GM18861 (cell line): ENCODE measurements around the gene BCL2L13.

Experiments
- ATAC-seq: cut with Tn5 transposase; IDR thresholded peaks from one replicate; pipeline ENCODE4 v1.9.1; 2021; ENCODE audit not compliant: unreplicated experiment

Gene BCL2L13

GRCh38 chr22:17726006-17726927 is 87.7 kb downstream of the BCL2L13 start:
- no peak for ATAC-seq

- ATAC-seq, result no peak
Observed at GRCh38 chr22:17726928-17727897, 88.7 kb downstream of the BCL2L13 start.

GRCh38 chr22:17728786-17729185 is 90.2 kb downstream of the BCL2L13 start:
- ATAC-seq, result no peak

GRCh38 chr22:17729561-17729960 is 91.0 kb downstream of the BCL2L13 start:
- ATAC-seq, result no peak

GRCh38 chr22:17732251-17732854 is 93.8 kb downstream of the BCL2L13 start:
- ATAC-seq, result no peak

- ATAC-seq, result no peak
Observed at GRCh38 chr22:17733466-17733865, 94.9 kb downstream of the BCL2L13 start.

- no peak for ATAC-seq
Observed at GRCh38 chr22:17734187-17734586, 95.6 kb downstream of the BCL2L13 start.

- no peak for ATAC-seq
Observed at GRCh38 chr22:17738386-17739128, 100.0 kb downstream of the BCL2L13 start.

- no peak for ATAC-seq
Observed at GRCh38 chr22:17739196-17739975, 100.8 kb downstream of the BCL2L13 start.

- ATAC-seq, result no peak
Observed at GRCh38 chr22:17741866-17742526, 103.4 kb downstream of the BCL2L13 start.

GRCh38 chr22:17742527-17742902 is 104.0 kb downstream of the BCL2L13 start:
- ATAC-seq, result no peak

- no peak for ATAC-seq
Observed at GRCh38 chr22:17743661-17744411, 105.3 kb downstream of the BCL2L13 start.

GRCh38 chr22:17744430-17744829 is 105.9 kb downstream of the BCL2L13 start:
- no peak for ATAC-seq

GRCh38 chr22:17746916-17747315 is 108.4 kb downstream of the BCL2L13 start:
- ATAC-seq, result no peak

GRCh38 chr22:17748555-17749353 is 110.2 kb downstream of the BCL2L13 start:
- no peak for ATAC-seq

GRCh38 chr22:17749605-17750395 is 111.2 kb downstream of the BCL2L13 start:
- no peak for ATAC-seq

GRCh38 chr22:17751596-17751995 is 113.0 kb downstream of the BCL2L13 start:
- ATAC-seq, result no peak
